ENCODE data around the gene ZMYND8.

GRCh38 chr20:47362361-47363219 lies 6.1 kb upstream of the ZMYND8 start:
- TF ChIP-seq EZH2 (IDR thresholded peaks at IDR 0.05; ENCODE audit: insufficient read depth, poor library complexity, severe bottlenecking), result no peak
- no peak for TF ChIP-seq EZH2phosphoT487 (IDR thresholded peaks at IDR 0.05; ENCODE audit: insufficient read depth, low read depth)

Data from GM23248 (cell line).